GM23338 (cell line): ENCODE measurements around the gene ACVR2A. TPM values are rescaled to one million over a fixed set of nuclear protein-coding genes. Genes with fewer than 3 reads are reported as not detected.

Source experiments
- ATAC-seq: fragments of 200-7000 bp; cut with Tn5 transposase; 3 replicates; pipeline ENCODE4 v1.9.1; 2020
- DNase-seq: peaks from one replicate; pipeline ENCODE4 v3.0.0-alpha.2; 2015; ENCODE audit warnings: low spot score
- H2AFZ ChIP-seq: fragments of 200-600 bp; sonication (generic); 2 replicates; pipeline ENCODE4 v1.8.0; 2016; ENCODE audit warnings: antibody characterized with exemption, mild to moderate bottlenecking, moderate library complexity
- H3F3A ChIP-seq: fragments of 200-600 bp; sonication (generic); replicated peaks from 2 replicates; pipeline ENCODE4 v1.8.0; 2017; ENCODE audit warnings: antibody characterized with exemption, mixed run types, low read depth
- H3K27ac ChIP-seq: fragments of 200-600 bp; sonication (generic); 2 replicates; pipeline ENCODE4 v1.6.1; 2016; ENCODE audit warnings: low read depth
- H3K27me3 ChIP-seq: fragments of 200-600 bp; sonication (generic); 2 replicates; pipeline ENCODE4 v1.8.0; 2016; ENCODE audit warnings: mild to moderate bottlenecking, mixed run types, moderate library complexity; ENCODE audit not compliant: insufficient read depth
- H3K36me3 ChIP-seq: fragments of 200-600 bp; sonication (generic); 2 replicates; pipeline ENCODE4 v1.8.0; 2016; ENCODE audit warnings: mild to moderate bottlenecking; ENCODE audit not compliant: insufficient read depth
- H3K4me1 ChIP-seq: fragments of 200-600 bp; sonication (generic); 2 replicates; pipeline ENCODE4 v1.8.0; 2016; ENCODE audit warnings: mild to moderate bottlenecking, moderate library complexity; ENCODE audit not compliant: insufficient read depth
- H3K4me2 ChIP-seq: fragments of 200-600 bp; sonication (generic); 2 replicates; pipeline ENCODE4 v1.7.1; 2017; ENCODE audit warnings: mixed run types
- H3K4me3 ChIP-seq: fragments of 200-600 bp; sonication (generic); 2 replicates; pipeline ENCODE4 v1.6.1; 2016; ENCODE audit warnings: mixed run types
- H3K79me2 ChIP-seq: fragments of 200-600 bp; sonication (generic); replicated peaks from 2 replicates; pipeline ENCODE4 v1.8.0; 2017; ENCODE audit warnings: mild to moderate bottlenecking; ENCODE audit not compliant: insufficient read depth
- H3K9me2 ChIP-seq: fragments of 200-600 bp; sonication (generic); 2 replicates; pipeline ENCODE4 v1.8.0; 2017; ENCODE audit not compliant: insufficient read depth
- H4K20me1 ChIP-seq: fragments of 200-600 bp; sonication (generic); replicated peaks from 2 replicates; pipeline ENCODE4 v1.8.0; 2017; ENCODE audit warnings: mild to moderate bottlenecking; ENCODE audit not compliant: insufficient read depth
- H3K27ac Mint-ChIP-seq: 2 replicates; pipeline ENCODE4 v1.8.0; 2020; ENCODE audit warnings: inconsistent platforms, mild to moderate bottlenecking, moderate library complexity, mixed read lengths
- H3K27me3 Mint-ChIP-seq: 3 replicates; pipeline ENCODE4 v1.8.0; 2022; ENCODE audit warnings: low read depth, mild to moderate bottlenecking, moderate library complexity, mixed read lengths, inconsistent platforms; ENCODE audit not compliant: insufficient read depth, poor library complexity
- H3K36me3 Mint-ChIP-seq: 3 replicates; pipeline ENCODE4 v1.8.0; 2021; ENCODE audit warnings: low read depth, mild to moderate bottlenecking, inconsistent platforms, moderate library complexity, mixed read lengths
- H3K4me1 Mint-ChIP-seq: 3 replicates; pipeline ENCODE4 v1.8.0; 2020; ENCODE audit warnings: mild to moderate bottlenecking, inconsistent platforms, mixed read lengths
- H3K4me3 Mint-ChIP-seq: 3 replicates; pipeline ENCODE4 v1.8.0; 2021; ENCODE audit warnings: moderate library complexity, mild to moderate bottlenecking, inconsistent platforms, mixed read lengths
- H3K9me3 Mint-ChIP-seq: 3 replicates; pipeline ENCODE4 v1.8.0; 2020; ENCODE audit warnings: moderate library complexity, mild to moderate bottlenecking, inconsistent platforms, mixed read lengths
- CREB1 ChIP-seq: fragments of 250-450 bp; sonication (Bioruptor Pico); IDR thresholded peaks from 2 replicates; pipeline ENCODE4 v1.5.0; 2020; ENCODE audit warnings: low read depth, mild to moderate bottlenecking, moderate library complexity
- EZH2phosphoT487 ChIP-seq: fragments of 200-600 bp; sonication (generic); IDR thresholded peaks from one replicate; pipeline ENCODE4 v1.8.1; 2018; ENCODE audit warnings: antibody characterized with exemption; ENCODE audit not compliant: unreplicated experiment
- JUNB ChIP-seq: IDR thresholded peaks from one replicate; pipeline ENCODE4 v1.6.1; 2016; ENCODE audit warnings: antibody characterized with exemption; ENCODE audit not compliant: unreplicated experiment
- STAT1 ChIP-seq: IDR thresholded peaks from one replicate; pipeline ENCODE4 v1.6.1; 2016; ENCODE audit warnings: antibody characterized with exemption; ENCODE audit not compliant: unreplicated experiment
- ZNF114 ChIP-seq: fragments of 250-450 bp; sonication (Bioruptor Pico); IDR thresholded peaks from 2 replicates; pipeline ENCODE4 v1.5.0; 2020; ENCODE audit warnings: mild to moderate bottlenecking, moderate library complexity
- ZNF331 ChIP-seq: fragments of 250-450 bp; sonication (Bioruptor Pico); IDR thresholded peaks from 2 replicates; pipeline ENCODE4 v1.5.0; 2020; ENCODE audit warnings: low read depth, mild to moderate bottlenecking, moderate library complexity
- polyA plus RNA-seq: library from polyadenylated mRNA; unstranded; fragments of >200 nt; fragmentation: Nextera tagmentation; extraction: Ambion mirVana; gene quantifications from 2 replicates; pipeline ENCODE4 v1.2.1, GENCODE V29; 2016
- total RNA-seq: library from RNA; depleted of rRNA; stranded (reverse); fragments of >200 nt; shearing (Covaris generic); gene quantifications from 2 replicates; pipeline ENCODE4 v1.2.3, GENCODE V29; 2014
- TF ChIP-seq, protein P1 (sequence below): fragments of 250-450 bp; sonication (Bioruptor Pico); IDR thresholded peaks from 2 replicates; pipeline ENCODE4 v1.5.0; 2020; ENCODE audit warnings: mild to moderate bottlenecking, moderate library complexity
- TF ChIP-seq, protein P2 (sequence below): IDR thresholded peaks from 2 replicates; pipeline ENCODE4 v1.6.1; 2016; ENCODE audit warnings: antibody characterized with exemption
- TF ChIP-seq, protein P3 (sequence below), 2 experiments: fragments of 200-600 bp in 1 of 2; sonication (generic) in 1 of 2; conservative IDR thresholded peaks; 2 replicates each; pipeline versions ENCODE4 v1.5.1 to v1.6.1; 2016 to 2017; ENCODE audit warnings: antibody characterized with exemption in 2 of 2, low read depth in 2 of 2, mild to moderate bottlenecking in 2 of 2, moderate library complexity in 1 of 2

Gene ACVR2A
- total and polyA plus RNA-seq, 2 experiments from 2014 or later: 11.8 to 15.6 TPM

DNA sequence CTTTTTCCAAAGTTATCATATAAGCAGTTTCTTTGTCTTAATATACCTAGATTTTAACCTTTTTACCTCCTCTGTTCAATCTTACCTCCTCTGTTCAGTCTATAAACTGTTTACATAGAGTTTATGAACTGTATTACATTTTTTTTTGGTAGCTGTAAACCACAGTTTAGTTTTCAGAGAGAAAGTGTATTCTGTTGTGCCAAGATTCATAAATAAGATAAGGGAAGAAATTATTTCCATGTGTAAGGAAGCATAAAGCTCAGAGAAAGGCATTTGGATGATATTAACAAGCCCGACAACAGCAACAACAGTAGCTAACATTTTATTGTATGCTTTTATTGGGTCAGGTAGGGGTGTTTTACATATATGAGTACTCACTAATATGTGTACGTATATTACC is 71.2 kb downstream of the ACVR2A start (continued):
- TF ChIP-seq, protein P1, sequence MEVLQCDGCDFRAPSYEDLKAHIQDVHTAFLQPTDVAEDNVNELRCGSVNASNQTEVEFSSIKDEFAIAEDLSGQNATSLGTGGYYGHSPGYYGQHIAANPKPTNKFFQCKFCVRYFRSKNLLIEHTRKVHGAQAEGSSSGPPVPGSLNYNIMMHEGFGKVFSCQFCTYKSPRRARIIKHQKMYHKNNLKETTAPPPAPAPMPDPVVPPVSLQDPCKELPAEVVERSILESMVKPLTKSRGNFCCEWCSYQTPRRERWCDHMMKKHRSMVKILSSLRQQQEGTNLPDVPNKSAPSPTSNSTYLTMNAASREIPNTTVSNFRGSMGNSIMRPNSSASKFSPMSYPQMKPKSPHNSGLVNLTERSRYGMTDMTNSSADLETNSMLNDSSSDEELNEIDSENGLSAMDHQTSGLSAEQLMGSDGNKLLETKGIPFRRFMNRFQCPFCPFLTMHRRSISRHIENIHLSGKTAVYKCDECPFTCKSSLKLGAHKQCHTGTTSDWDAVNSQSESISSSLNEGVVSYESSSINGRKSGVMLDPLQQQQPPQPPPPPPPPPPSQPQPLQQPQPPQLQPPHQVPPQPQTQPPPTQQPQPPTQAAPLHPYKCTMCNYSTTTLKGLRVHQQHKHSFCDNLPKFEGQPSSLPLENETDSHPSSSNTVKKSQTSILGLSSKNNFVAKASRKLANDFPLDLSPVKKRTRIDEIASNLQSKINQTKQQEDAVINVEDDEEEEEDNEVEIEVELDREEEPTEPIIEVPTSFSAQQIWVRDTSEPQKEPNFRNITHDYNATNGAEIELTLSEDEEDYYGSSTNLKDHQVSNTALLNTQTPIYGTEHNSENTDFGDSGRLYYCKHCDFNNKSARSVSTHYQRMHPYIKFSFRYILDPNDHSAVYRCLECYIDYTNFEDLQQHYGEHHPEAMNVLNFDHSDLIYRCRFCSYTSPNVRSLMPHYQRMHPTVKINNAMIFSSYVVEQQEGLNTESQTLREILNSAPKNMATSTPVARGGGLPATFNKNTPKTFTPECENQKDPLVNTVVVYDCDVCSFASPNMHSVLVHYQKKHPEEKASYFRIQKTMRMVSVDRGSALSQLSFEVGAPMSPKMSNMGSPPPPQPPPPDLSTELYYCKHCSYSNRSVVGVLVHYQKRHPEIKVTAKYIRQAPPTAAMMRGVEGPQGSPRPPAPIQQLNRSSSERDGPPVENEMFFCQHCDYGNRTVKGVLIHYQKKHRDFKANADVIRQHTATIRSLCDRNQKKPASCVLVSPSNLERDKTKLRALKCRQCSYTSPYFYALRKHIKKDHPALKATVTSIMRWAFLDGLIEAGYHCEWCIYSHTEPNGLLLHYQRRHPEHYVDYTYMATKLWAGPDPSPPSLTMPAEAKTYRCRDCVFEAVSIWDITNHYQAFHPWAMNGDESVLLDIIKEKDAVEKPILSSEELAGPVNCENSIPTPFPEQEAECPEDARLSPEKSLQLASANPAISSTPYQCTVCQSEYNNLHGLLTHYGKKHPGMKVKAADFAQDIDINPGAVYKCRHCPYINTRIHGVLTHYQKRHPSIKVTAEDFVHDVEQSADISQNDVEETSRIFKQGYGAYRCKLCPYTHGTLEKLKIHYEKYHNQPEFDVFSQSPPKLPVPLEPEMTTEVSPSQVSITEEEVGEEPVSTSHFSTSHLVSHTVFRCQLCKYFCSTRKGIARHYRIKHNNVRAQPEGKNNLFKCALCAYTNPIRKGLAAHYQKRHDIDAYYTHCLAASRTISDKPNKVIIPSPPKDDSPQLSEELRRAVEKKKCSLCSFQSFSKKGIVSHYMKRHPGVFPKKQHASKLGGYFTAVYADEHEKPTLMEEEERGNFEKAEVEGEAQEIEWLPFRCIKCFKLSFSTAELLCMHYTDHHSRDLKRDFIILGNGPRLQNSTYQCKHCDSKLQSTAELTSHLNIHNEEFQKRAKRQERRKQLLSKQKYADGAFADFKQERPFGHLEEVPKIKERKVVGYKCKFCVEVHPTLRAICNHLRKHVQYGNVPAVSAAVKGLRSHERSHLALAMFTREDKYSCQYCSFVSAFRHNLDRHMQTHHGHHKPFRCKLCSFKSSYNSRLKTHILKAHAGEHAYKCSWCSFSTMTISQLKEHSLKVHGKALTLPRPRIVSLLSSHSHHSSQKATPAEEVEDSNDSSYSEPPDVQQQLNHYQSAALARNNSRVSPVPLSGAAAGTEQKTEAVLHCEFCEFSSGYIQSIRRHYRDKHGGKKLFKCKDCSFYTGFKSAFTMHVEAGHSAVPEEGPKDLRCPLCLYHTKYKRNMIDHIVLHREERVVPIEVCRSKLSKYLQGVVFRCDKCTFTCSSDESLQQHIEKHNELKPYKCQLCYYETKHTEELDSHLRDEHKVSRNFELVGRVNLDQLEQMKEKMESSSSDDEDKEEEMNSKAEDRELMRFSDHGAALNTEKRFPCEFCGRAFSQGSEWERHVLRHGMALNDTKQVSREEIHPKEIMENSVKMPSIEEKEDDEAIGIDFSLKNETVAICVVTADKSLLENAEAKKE (CRISPR knock-in tag): no peak
- TF ChIP-seq JUNB (no peak), EZH2phosphoT487 (no peak), ZNF331 (no peak)

DNA sequence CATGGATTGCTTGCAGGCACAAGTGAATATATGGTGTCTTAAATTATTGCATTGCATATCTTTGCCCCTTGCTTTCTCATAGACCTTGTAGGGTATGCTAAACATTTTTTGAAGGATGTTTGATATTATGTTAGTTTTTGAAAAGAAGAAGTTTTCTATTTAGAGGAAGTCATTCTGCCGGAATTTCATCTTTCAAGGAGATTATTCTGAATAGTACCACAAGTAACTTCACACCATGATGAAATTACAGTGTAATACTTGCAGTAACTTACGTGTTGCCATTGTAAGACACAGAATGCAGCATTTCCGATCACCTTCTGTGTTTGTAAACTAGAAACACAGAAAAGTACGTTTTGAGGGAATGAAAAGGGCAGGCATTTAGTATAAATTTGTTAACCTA is 71.9 kb downstream of the ACVR2A start:
- H3K36me3 ChIP-seq: no peaks in the 10 kb centered on the region; the same call in 1 of the 2 replicates
- H2AFZ ChIP-seq: no peak overlapping the region
- no peaks in the 10 kb centered on the region for H3K27me3 Mint-ChIP-seq
- no peak overlapping the region for H3K27ac ChIP-seq
- H3K4me3 Mint-ChIP-seq: no peak overlapping the region
- no peaks in the 10 kb centered on the region for H3K9me2 ChIP-seq
- no peaks in the 10 kb centered on the region for H4K20me1 ChIP-seq
- H3K4me3 ChIP-seq: no peak overlapping the region
- H3K27me3 ChIP-seq: no peaks in the 10 kb centered on the region
- no peak overlapping the region for H3K27ac Mint-ChIP-seq
- no peak overlapping the region for H3K4me2 ChIP-seq
- no peaks in the 10 kb centered on the region for H3F3A ChIP-seq
- no peak for DNase-seq
- H3K4me1 Mint-ChIP-seq: no peaks in the 10 kb centered on the region
- no peak for ATAC-seq
- no peaks in the 10 kb centered on the region for H3K9me3 Mint-ChIP-seq
- peaks cover 6% of the 10 kb centered on the region; the same call in 2 of the 3 replicates for H3K36me3 Mint-ChIP-seq
- no peaks in the 10 kb centered on the region for H3K4me1 ChIP-seq
- H3K79me2 ChIP-seq: no peaks in the 10 kb centered on the region
- TF ChIP-seq CREB1: no peak
- no peak for TF ChIP-seq EZH2phosphoT487
- TF ChIP-seq, protein P2, sequence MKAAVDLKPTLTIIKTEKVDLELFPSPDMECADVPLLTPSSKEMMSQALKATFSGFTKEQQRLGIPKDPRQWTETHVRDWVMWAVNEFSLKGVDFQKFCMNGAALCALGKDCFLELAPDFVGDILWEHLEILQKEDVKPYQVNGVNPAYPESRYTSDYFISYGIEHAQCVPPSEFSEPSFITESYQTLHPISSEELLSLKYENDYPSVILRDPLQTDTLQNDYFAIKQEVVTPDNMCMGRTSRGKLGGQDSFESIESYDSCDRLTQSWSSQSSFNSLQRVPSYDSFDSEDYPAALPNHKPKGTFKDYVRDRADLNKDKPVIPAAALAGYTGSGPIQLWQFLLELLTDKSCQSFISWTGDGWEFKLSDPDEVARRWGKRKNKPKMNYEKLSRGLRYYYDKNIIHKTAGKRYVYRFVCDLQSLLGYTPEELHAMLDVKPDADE: no peak
- no peak for TF ChIP-seq STAT1
- no peak for TF ChIP-seq ZNF114 (CRISPR knock-in tag)
- TF ChIP-seq, protein P3, sequence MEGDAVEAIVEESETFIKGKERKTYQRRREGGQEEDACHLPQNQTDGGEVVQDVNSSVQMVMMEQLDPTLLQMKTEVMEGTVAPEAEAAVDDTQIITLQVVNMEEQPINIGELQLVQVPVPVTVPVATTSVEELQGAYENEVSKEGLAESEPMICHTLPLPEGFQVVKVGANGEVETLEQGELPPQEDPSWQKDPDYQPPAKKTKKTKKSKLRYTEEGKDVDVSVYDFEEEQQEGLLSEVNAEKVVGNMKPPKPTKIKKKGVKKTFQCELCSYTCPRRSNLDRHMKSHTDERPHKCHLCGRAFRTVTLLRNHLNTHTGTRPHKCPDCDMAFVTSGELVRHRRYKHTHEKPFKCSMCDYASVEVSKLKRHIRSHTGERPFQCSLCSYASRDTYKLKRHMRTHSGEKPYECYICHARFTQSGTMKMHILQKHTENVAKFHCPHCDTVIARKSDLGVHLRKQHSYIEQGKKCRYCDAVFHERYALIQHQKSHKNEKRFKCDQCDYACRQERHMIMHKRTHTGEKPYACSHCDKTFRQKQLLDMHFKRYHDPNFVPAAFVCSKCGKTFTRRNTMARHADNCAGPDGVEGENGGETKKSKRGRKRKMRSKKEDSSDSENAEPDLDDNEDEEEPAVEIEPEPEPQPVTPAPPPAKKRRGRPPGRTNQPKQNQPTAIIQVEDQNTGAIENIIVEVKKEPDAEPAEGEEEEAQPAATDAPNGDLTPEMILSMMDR (conservative IDR thresholded peaks at IDR 0.05; ENCODE audit: low read depth in 2 of 2): no peak
